NCI-H1694 treated with DMSO at 0.1 percent for 48 hours (cell line): ENCODE data around the gene SYT9.
"Not testable (repeated sequence)": the region's sequence is repeated elsewhere in the genome, so short reads cannot be mapped to it uniquely, and the experiment has no call there.

Source experiments
- DNase-seq: peaks from one replicate; lab custom pipeline; 2025; lab: John Stamatoyannopoulos, UW

Gene SYT9

DNA sequence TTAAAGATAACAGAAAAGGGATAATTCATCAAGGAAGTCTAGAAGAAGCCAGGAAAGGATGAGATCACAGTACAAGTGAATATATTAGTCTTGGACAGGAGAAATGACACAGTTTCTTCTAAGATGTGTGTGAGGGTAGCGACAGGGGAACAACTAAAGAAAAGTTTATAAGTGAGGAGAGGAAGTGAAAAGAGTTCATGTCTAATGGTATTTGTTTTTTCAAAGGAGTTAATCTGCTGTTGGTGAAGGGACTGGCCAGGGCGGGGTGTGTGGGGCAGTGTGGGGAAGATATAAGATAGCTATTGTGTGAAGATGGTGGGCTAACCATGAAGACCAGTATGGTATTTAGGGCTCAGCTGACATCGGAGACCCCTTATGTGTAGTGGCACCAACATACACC is 254.5 kb downstream of the SYT9 start:
- no peak for DNase-seq

DNA sequence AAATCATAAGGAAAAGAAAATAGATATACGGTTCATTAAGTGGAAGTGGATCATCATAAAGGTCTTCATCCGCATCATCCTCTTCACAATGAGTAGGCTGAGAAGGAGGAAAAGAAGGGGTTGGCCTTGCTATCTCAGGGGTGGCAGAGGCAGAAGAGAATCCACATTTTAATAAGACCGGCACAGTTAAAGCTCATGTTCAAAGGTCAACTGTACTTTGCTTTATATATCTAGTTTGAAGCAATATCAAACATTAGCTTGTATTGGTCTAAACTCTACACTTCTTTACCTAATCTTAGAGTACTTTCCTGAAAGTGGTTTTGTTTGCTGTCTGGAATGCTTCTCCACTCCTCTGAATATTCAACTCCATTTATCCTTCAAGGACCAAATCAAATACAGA is 256.4 kb downstream of the SYT9 start:
- DNase-seq: no peak

DNA sequence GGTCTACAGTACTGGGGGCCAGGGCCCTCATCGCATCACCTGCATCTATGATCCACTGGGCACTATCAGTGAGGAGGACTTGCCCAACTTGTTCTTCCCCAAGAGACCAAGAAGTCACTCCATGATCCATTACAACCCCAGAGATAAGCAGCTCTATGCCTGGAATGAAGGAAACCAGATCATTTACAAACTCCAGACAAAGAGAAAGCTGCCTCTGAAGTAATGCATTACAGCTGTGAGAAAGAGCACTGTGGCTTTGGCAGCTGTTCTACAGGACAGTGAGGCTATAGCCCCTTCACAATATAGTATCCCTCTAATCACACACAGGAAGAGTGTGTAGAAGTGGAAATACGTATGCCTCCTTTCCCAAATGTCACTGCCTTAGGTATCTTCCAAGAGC is 258.3 kb downstream of the SYT9 start:
- no peak for DNase-seq

DNA sequence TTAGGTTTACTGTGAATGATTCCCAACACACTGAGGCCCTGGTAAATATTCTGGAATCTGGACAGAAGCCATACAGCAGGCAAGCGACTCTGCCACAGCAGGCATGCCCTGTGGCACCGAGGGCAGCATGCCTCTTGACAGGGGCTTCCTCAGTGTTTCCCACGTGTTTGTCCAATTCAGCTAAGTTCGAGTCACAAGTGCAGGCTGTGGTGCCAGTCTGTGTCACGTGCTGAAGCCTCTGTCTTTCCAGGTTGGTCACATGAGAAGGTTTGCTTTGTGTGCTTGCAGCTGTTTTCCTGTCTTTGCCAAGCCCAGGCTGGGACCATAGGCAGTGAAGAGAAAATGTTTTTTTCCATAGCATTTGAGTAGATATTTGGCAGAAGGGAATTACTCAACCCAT is 259.7 kb downstream of the SYT9 start:
- DNase-seq: no peak

DNA sequence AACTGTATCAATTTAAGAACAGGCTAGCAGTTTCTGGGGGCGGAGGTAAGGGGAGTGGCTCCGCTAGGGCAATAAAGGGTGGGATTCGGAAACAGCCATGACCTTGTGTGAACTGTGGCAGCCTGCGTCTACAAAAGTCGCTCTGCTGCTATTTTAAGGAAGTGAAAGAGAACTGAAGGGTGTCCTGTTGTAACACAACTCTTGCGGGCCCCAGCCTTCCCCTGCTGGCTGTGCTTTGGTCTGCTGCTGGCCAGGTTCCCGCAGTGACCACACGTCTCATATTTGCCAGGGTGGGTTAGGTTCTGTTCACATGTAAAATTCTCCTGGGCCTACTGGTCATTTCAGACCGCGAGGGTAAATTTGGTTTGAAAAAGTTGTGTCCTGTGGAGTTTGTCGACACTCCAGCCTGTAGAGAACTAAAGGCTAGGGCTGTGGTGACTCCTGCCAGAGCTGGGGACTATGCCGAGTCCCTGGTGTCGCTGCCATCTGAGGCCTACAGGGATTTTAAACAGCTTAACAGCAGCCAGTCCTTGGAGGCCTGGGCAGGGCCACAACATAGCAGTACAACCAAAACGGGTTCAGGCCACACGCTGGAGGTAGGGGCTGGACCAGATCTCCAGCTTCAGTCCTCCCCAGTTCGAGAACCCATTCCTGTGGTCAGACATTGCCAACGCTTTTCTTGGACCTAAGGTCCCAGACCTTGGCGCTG is 261.0 kb downstream of the SYT9 start:
- DNase-seq: peak; percentile 1

DNA sequence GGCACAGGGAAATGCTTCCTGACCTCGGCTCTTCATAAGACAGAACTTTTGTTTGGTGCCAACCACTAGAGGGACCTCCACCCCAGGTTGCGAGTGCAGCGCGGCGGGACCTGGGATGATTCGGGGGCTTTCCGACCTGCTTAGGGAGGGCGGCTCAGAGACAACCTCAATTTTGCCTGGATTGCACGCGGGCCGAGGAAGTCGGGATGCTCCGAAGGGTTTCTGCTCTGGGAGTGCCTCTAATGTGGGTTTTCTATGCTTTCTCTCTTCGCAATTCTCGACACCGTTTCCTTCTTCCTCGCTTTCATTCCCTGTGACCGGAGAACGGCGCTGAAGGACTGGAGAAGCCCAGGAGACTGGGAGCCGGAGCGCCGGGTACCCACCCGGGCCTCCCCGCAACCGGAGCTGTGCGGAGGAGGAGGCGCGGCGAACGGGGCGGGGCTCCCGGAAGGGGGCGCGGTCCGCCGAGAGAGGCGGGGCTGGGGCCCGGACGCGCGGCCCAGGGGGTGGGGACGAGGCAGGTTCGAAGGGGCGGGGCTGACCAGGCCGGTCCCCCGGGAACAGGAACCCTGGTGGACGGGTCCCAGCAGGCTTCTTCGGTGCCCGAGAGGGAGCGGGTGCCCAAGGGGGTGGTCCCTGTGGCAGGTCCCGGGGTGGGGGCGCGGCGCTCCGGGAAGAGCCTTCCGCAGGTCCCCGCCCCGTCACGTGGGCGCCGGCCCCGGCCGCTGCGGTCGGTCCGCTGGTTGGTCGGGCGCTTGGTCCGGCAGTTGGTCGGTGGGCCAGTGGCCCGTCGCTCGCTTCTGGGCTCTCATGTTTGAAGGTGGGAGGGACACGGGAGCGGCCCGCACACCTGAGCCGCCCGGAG is 261.8 kb downstream of the SYT9 start, which contains the start of gene PPFIBP2:
PPFIBP2 (plus strand) TSS at position 766 of the 865 bp plus-strand sequence. CDS start 35,477 bp downstream, outside the sequence.
- DNase-seq: no peak

DNA sequence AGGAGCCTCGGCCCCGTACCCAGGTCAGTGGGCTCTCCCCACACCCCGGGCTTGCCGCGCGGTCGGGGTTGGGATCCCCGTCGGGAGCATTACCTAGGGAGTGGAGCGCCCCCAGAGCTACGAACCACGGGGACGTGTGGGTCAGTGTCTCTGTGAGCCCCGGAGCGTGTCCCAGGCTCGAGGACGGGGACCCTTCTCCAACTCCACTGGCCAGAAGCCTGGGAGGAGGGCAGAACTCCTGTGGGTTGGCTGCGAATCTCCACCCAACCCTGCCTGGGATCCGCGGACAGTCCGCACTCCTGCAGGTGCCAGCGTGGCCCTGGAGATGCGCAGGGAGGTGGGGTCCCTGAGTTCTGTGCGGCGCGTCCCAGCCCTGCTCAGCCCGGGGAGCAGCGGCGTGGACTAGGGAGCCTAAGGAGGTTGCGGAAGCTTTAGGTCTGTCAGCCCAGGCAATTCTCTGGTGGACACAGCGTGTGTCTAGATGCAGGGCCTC is 262.4 kb downstream of the SYT9 start:
- no peak for DNase-seq

DNA sequence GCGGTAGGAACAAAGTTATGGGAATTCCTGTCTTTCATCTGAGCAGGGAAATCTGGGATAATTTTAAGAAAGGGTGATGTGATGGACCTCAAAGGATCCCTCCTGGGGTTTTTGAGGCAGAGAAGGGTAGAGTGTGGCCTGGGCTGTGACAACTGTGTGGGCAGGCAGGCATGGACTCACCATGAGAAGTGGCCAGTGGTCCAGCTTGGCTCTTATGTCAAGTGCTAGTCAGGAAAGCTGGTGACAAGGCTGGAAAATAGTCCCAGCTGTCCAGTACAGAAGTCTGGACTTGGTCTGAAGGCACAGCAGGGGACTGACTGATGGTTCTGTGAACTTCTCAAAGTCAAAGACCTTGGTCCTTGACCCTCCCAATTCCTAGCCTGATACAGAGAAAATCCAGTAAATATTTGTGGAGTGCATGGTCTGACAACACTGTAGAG is 263.8 kb downstream of the SYT9 start:
- DNase-seq: no peak

DNA sequence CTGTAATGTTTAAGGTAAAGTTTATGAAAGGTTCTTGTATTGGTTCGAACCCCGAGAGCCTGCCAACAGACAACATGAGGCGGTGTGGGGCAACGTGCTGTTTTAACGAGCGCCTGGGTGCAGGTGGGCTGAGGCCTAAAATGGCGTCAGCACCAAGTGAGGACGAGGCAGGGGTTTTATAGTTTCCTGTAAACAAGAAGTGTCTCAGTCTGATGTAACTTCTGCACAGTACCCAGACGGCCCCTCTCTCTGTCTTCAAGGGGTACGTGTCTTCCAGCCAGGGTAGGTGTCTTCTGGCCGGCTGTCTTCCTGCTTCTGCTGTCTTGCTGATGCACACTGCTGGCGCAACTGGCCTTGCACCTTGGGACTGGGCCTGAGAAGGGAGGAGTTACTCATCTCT is 264.8 kb downstream of the SYT9 start:
- DNase-seq: no peak

DNA sequence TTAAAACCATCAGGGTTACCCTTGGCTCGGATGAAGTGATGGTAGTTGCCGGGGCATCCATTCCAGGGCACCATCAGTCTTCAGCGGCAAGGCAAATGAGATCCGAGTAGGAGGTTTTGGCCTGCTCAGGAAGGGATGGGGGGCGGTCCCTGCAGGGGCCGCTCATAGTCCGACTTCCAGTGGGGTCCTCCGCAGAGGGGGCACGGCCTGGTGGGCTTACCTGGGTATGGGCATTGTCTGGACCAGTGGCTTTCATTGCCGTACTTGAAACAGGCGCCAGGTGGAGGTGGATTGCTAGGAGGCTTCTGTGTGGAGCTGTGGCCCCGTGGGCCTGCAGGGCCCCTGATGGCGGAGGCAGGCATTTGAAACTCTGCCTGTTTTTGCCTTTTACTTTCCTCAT is 266.0 kb downstream of the SYT9 start:
- not testable (repeated sequence) for DNase-seq
